Loucy (cell line): ENCODE measurements around the gene RERE.

Experiments used
- EZH2phosphoT487 ChIP-seq: fragments of 200-600 bp; IDR thresholded peaks from 2 replicates; pipeline ENCODE4 v1.6.1; 2018; ENCODE audit warnings: antibody characterized with exemption, mild to moderate bottlenecking, moderate library complexity, borderline replicate concordance
- TF ChIP-seq, protein P1 (sequence below): fragments of 200-600 bp; sonication (generic); conservative IDR thresholded peaks from 2 replicates; pipeline ENCODE4 v1.5.1; 2014; ENCODE audit warnings: mild to moderate bottlenecking, antibody characterized with exemption, low read length

- TF ChIP-seq, protein P1, sequence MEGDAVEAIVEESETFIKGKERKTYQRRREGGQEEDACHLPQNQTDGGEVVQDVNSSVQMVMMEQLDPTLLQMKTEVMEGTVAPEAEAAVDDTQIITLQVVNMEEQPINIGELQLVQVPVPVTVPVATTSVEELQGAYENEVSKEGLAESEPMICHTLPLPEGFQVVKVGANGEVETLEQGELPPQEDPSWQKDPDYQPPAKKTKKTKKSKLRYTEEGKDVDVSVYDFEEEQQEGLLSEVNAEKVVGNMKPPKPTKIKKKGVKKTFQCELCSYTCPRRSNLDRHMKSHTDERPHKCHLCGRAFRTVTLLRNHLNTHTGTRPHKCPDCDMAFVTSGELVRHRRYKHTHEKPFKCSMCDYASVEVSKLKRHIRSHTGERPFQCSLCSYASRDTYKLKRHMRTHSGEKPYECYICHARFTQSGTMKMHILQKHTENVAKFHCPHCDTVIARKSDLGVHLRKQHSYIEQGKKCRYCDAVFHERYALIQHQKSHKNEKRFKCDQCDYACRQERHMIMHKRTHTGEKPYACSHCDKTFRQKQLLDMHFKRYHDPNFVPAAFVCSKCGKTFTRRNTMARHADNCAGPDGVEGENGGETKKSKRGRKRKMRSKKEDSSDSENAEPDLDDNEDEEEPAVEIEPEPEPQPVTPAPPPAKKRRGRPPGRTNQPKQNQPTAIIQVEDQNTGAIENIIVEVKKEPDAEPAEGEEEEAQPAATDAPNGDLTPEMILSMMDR, result no peak
- no peak for TF ChIP-seq EZH2phosphoT487
These were observed 219.2 kb downstream of the RERE start for GRCh38 chr1:8598060-8598724.
